HG02943 (cell line): ENCODE results near the gene TMEM74B.
"Not testable (repeated sequence)": the region's sequence is repeated elsewhere in the genome, so short reads cannot be mapped to it uniquely, and the experiment has no call there.

Experiments
- ATAC-seq: cut with Tn5 transposase; IDR thresholded peaks from one replicate; pipeline ENCODE4 v1.9.1; 2021; ENCODE audit warnings: mild to moderate bottlenecking, low read depth, moderate library complexity; ENCODE audit not compliant: unreplicated experiment

TMEM74B gene

DNA sequence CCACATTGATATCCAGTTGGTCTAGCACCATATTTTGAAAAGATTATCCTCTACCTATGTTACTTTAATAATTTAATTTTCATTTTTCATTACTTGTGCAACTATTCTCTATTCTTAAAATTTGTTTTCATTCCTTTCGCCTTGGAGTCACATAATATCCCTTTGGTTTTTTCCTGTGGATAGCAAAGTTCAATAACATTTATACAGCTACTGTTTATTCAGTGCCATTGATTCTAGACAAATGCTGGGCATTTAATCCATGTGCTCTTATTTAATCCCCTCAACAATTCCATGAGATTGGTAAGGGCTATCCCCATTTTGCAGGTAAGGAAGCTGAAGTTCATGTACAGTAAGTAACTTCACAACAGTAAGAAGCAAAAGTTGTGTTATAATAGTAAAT is 33.8 kb downstream of the TMEM74B start:
- ATAC-seq, result no peak

DNA sequence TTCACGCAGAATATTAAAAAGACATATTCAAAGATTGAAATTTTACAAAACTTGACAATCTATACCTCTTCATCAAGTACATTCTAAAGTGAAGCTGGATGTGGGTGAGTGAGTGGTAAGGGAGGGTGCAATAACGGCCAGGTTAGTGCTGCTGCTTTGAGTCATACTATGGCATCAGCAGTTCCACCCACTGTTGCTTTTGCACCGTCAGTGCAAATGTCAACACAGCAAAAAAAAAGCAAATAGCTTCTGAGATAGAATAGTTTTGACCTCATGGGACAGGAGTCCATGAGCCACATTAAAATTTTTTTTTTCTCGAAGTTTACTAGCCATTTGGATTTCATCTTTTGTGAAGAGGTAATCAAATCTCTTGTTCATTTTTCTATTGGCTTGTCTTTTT is 34.6 kb downstream of the TMEM74B start:
- no peak for ATAC-seq

GRCh38 chr20:1149812-1150211 is 35.0 kb downstream of the TMEM74B start:
- ATAC-seq, result not testable (repeated sequence)

- ATAC-seq, result no peak
Observed at GRCh38 chr20:1146957-1147356, 37.8 kb downstream of the TMEM74B start.

DNA sequence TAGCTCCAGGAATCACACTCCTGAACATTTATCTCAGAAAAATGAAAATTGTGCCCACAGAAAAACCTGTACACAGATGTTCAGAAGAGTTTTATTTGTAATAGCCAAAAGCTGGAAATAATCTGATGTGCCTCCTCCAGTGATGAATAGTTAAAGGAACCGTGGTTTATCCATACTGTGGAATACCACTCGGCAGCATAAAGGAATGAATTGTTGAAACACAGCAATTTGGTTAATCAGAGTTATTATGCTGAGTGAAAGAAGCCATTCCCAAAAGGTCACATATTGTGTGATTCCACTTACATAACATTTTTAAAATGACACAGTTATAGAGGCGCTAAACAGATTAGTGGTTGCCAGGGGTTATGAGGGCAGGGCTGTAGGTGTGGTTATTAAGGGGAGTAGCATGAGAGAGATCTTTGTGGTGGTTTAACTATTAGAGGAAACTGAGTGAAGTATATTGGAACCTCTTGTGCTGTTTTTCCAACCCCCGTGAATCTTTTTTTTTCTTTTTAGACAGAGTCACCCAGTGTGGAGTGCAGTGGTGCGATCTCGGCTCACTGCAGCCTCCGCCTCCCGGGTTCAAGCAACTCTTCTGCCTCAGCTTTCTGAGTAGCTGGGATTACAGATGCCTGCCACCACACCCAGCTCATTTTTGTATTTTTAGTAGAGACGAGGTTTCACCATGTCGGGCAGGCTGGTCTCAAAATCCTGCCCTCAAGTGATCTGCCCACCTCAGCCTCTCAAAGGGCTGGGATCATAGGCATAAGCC is 40.2 kb downstream of the TMEM74B start:
- no peak for ATAC-seq

DNA sequence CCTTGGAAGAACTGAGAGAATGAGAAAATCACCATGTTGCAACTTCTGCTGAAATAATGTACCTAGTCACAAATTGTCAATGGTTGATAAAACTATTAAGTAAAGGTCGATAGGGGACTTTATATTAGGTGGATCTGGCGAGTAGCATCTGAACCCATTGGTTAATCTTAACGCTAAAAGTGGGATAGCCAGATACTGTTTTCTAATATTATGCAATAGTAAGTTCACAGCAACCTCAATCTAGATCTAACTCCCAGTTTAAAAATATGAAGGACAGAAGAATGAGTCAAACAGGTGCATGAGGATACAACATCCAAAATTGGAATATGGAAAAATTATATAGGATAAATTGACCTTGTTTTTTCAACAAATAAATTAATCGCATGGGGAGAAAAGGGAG is 47.5 kb downstream of the TMEM74B start:
- ATAC-seq, result no peak

DNA sequence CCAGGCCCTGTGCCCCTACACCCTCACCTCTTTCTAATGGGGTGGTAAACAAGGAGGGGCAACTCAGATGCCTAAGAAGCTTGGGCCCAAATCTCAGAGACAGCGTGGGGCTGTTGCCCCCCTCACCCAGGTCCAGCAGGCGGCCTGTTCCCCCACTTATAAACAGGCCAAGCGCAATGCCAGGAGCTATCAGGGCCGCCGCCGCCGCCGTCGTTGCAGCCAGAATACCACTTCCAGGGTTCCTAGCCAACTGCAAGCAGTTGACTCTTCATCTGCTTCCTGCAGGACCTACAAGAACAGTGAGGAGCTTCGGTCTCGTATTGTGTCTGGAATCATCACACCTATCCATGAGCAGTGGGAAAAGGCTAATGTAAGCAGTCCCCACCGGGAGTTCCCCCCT is 49.9 kb downstream of the TMEM74B start:
- no peak for ATAC-seq

DNA sequence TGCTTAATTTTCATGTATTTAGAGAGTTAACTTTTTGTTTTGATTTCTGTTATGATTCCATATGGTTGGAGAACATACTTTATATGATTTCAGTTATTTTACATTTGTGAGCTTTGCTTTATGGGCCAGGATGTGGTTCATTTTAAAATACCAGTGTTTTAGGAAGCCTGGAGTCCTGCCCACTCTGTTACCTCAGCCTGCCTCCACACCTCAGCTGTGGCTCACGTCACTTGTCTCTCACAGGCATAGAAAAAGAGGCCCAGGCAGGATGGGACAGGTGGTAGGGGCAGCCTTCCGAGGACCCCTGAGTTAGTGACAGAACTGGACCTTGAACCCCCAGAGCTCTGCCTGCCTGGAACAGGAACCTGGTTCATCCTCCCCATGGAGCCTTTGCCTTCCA is 50.4 kb downstream of the TMEM74B start:
- ATAC-seq, result no peak

GRCh38 chr20:1131354-1131753 is 53.4 kb downstream of the TMEM74B start:
- ATAC-seq, result no peak

- ATAC-seq, result no peak
Observed at GRCh38 chr20:1130847-1131246, 53.9 kb downstream of the TMEM74B start.
